ENCODE results near the gene CRYBG3.
"Not testable (repeated sequence)": the region's sequence is repeated elsewhere in the genome, so short reads cannot be mapped to it uniquely, and the experiment has no call there.

DNA sequence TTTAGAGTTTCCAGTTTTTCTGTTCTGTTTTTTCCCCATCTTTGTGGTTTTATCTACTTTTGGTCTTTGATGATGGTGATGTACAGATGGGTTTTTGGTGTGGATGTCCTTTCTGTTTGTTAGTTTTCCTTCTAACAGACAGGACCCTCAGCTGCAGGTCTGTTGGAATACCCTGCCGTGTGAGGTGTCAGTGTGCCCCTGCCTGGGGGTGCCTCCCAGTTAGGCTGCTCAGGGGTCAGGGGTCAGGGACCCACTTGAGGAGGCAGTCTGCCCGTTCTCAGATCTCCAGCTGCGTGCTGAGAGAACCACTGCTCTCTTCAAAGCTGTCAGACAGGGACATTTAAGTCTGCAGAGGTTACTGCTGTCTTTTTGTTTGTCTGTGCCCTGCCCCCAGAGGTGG is 88.0 kb downstream of the CRYBG3 start:
- not testable (repeated sequence) for TF ChIP-seq EP300, CTCF (IDR thresholded peaks at IDR 0.05)

All from ovary (tissue), 3 donors.